ENCODE results near the gene DOCK11.

DOCK11 gene

DNA sequence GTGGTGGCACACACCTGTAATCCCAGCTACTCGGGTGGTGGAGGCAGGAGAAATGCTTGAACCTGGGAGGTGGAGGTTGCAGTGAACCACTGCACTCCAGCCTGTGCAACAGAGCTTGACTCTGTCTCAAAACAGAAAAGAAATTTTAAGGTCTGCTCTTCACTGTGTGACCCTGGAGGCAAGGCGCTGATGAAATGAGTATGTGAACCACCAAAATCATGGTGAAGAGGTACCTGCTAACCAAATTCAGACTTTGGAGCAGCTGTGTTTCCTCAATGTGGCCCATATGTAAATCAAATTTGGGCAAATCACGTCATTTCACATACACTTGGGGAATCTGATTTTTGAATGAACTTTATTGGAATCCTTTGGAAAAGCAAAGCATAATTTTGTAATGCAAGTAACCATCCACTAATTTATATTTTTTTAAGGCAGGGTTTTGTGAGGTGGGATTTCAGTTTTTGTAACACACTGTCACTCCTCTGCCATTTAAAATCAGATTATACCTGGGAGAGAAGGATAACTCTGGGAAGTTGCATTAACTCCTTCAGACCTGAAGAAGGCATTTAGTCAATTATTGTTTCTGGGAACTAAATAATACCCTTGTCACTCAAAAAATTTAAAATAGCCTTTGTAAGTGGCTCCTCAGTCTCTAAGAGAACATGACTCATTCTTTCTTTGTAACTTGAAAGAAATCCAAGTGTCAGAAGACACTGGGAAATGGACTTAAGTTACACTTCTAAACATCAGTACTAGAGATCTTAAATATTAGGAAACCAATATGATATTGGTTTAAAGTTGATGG, 24.0 kb downstream of the DOCK11 start:
- H3K27ac ChIP-seq (ENCODE audit: low read length), result no peak overlapping the region
- peaks cover 4% of the 10 kb centered on the region; the same call in 1 of the 2 replicates for H3K36me3 ChIP-seq (ENCODE audit: insufficient read depth, low read length)
- no peak for TF ChIP-seq EZH2 (IDR thresholded peaks at IDR 0.05; ENCODE audit: borderline replicate concordance, low read depth, low read length, severe bottlenecking)
- TF ChIP-seq, protein P1, sequence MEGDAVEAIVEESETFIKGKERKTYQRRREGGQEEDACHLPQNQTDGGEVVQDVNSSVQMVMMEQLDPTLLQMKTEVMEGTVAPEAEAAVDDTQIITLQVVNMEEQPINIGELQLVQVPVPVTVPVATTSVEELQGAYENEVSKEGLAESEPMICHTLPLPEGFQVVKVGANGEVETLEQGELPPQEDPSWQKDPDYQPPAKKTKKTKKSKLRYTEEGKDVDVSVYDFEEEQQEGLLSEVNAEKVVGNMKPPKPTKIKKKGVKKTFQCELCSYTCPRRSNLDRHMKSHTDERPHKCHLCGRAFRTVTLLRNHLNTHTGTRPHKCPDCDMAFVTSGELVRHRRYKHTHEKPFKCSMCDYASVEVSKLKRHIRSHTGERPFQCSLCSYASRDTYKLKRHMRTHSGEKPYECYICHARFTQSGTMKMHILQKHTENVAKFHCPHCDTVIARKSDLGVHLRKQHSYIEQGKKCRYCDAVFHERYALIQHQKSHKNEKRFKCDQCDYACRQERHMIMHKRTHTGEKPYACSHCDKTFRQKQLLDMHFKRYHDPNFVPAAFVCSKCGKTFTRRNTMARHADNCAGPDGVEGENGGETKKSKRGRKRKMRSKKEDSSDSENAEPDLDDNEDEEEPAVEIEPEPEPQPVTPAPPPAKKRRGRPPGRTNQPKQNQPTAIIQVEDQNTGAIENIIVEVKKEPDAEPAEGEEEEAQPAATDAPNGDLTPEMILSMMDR (IDR thresholded peaks at IDR 0.05; ENCODE audit: borderline replicate concordance, extremely low read depth, low read length, poor library complexity, severe bottlenecking), result no peak
- H2AFZ ChIP-seq (ENCODE audit: low read depth, low read length), result no peak overlapping the region
- no peak overlapping the region for H3K9ac ChIP-seq (ENCODE audit: low read depth, low read length)
- DNase-seq (no peak), ATAC-seq (ENCODE audit: insufficient read depth, low read depth) (no peak)
- no peaks in the 10 kb centered on the region for H3K4me1 ChIP-seq (ENCODE audit: insufficient read depth, low read length)
- H3K79me2 ChIP-seq (ENCODE audit: insufficient read depth, low read length), result peaks cover 51% of the 10 kb centered on the region
- no peaks in the 10 kb centered on the region for H3K27me3 ChIP-seq (ENCODE audit: insufficient read depth, low read length, poor library complexity)
- no peaks in the 10 kb centered on the region for H3K9me3 ChIP-seq (ENCODE audit: insufficient read depth, low read length, severe bottlenecking)
- no peaks in the 10 kb centered on the region for H4K20me1 ChIP-seq (ENCODE audit: insufficient read depth, low read length)
- no peak overlapping the region for H3K4me2 ChIP-seq (ENCODE audit: insufficient read depth, low read length)
- H3K4me3 ChIP-seq (ENCODE audit: low read depth in 1 of 2, low read length in 2 of 2), result no peak overlapping the region

DNA sequence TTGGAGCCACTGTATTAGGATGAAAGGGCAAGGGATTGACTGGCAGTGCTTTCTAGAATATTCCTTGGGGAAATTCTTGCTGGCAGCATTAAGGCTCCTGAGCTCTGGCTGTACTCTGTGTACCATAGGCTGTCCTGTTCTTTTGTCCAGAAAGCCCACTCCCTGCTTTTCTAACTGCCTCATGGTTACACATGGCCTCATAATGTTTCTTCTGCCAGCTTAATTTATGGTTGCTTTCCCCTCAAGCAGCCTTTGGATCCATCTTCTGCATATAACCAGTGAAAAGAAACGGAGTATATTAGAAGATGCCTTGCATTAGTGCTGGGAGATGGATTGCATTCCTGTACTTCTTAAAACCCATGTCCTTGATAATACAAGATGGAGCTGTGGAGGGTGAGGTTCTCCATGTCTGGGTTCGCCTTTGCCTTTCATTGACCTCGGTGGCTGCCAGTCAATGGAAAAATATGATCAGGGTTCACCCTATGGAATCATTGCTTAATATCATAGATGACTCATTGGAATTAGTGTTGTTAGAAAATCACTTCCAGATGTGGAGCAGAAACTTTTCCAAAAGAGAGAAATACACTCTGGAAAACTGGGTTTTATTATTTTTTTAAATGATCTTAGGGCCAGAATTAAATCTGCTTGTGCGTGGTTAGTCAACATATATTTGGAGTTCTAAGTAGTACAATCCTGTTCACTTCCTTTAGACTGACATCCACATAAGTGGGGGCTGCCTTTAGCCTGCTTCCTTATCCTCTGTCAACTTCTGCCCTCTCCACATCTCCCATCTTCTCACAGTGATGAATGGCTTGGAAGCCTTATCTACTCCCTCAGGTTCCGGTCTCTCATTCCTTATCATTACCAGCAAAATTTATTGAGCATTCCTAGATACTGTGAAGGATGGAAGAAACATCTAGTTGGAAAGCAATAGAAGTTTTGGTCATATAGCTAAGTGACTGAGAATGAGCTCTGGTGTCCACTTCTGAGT, 24.9 kb downstream of the DOCK11 start:
- Histone ChIP-seq H3K27me3 (ENCODE audit: insufficient read depth, low read length, poor library complexity) (no peaks in the 10 kb centered on the region), H3K4me2 (ENCODE audit: insufficient read depth, low read length) (no peak overlapping the region), H3K79me2 (ENCODE audit: insufficient read depth, low read length) (peaks cover 46% of the 10 kb centered on the region), H2AFZ (ENCODE audit: low read depth, low read length) (no peak overlapping the region), H3K9me3 (ENCODE audit: insufficient read depth, low read length, severe bottlenecking) (no peaks in the 10 kb centered on the region), H3K36me3 (ENCODE audit: insufficient read depth, low read length) (no peaks in the 10 kb centered on the region), H4K20me1 (ENCODE audit: insufficient read depth, low read length) (no peaks in the 10 kb centered on the region), H3K4me3 (ENCODE audit: low read depth in 1 of 2, low read length in 2 of 2) (no peak overlapping the region), H3K4me1 (ENCODE audit: insufficient read depth, low read length) (no peaks in the 10 kb centered on the region), H3K9ac (ENCODE audit: low read depth, low read length) (no peak overlapping the region), H3K27ac (ENCODE audit: low read length) (no peak overlapping the region)
- no peak for TF ChIP-seq EZH2 (IDR thresholded peaks at IDR 0.05; ENCODE audit: borderline replicate concordance, low read depth, low read length, severe bottlenecking)
- TF ChIP-seq, protein P1 (IDR thresholded peaks at IDR 0.05; ENCODE audit: borderline replicate concordance, extremely low read depth, low read length, poor library complexity, severe bottlenecking), result no peak
- ATAC-seq (ENCODE audit: insufficient read depth, low read depth) (no peak), DNase-seq (no peak)

DNA sequence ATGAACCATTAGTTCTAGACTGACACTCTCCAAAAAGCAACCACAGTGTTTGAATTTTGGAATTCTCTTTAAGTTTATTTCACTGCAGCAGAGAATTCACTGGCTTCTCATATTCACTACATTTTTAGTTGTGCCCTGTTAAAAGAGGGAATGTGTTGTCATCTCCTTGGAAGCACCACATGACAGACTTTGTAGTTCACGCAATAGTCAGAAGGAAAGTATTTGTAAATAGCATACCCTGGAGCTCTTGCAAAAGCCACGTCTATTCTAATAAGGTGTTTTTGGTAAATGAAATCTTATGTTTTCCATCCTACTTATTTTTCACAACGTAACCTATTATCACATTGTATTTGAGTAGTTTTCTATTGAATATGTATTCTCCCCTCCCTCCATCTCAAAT, 25.8 kb downstream of the DOCK11 start:
- Histone ChIP-seq H3K36me3 (ENCODE audit: insufficient read depth, low read length) (no peaks in the 10 kb centered on the region), H4K20me1 (ENCODE audit: insufficient read depth, low read length) (no peaks in the 10 kb centered on the region), H3K9me3 (ENCODE audit: insufficient read depth, low read length, severe bottlenecking) (no peaks in the 10 kb centered on the region), H3K4me2 (ENCODE audit: insufficient read depth, low read length) (no peak overlapping the region), H3K4me1 (ENCODE audit: insufficient read depth, low read length) (no peaks in the 10 kb centered on the region), H2AFZ (ENCODE audit: low read depth, low read length) (no peak overlapping the region), H3K27me3 (ENCODE audit: insufficient read depth, low read length, poor library complexity) (no peaks in the 10 kb centered on the region), H3K27ac (ENCODE audit: low read length) (no peak overlapping the region), H3K4me3 (ENCODE audit: low read depth in 1 of 2, low read length in 2 of 2) (no peak overlapping the region), H3K79me2 (ENCODE audit: insufficient read depth, low read length) (peaks cover 47% of the 10 kb centered on the region), H3K9ac (ENCODE audit: low read depth, low read length) (no peak overlapping the region)
- no peak for ATAC-seq (ENCODE audit: insufficient read depth, low read depth)
- TF ChIP-seq, protein P1 (IDR thresholded peaks at IDR 0.05; ENCODE audit: borderline replicate concordance, extremely low read depth, low read length, poor library complexity, severe bottlenecking), result no peak
- no peak for TF ChIP-seq EZH2 (IDR thresholded peaks at IDR 0.05; ENCODE audit: borderline replicate concordance, low read depth, low read length, severe bottlenecking)
- DNase-seq, result no peak

Measured in DND-41 (cell line).